ENCODE results near the gene EEIG1.
A peak's percentile ranks its signal among the peaks of the same experiment; 100 is the strongest.
"Not testable (repeated sequence)": the region's sequence is repeated elsewhere in the genome, so short reads cannot be mapped to it uniquely, and the experiment has no call there.

The EEIG1 gene

GRCh38 chr9:127980706-127981558 lies at the start of gene EEIG1:
TSS of gene EEIG1 (minus strand) at chr9:127980989. CDS start at chr9:127980137, 852 bp downstream.
- DNase-seq: peak; percentile 57

- DNase-seq: no peak
Observed at GRCh38 chr9:128027705-128028104, 46.9 kb upstream of the EEIG1 start.

GRCh38 chr9:128026773-128027541 lies 46.2 kb upstream of the EEIG1 start:
- DNase-seq: no peak

GRCh38 chr9:128026255-128026772 lies 45.5 kb upstream of the EEIG1 start:
- DNase-seq: no peak

- DNase-seq: no peak
Observed at GRCh38 chr9:128025736-128026135, 44.9 kb upstream of the EEIG1 start.

- no peak for DNase-seq
Observed at GRCh38 chr9:128024761-128025308, 44.0 kb upstream of the EEIG1 start.

GRCh38 chr9:128023671-128024070 lies 42.9 kb upstream of the EEIG1 start:
- not testable (repeated sequence) for DNase-seq

- DNase-seq: no peak
Observed at GRCh38 chr9:128022886-128023285, 42.1 kb upstream of the EEIG1 start.

- DNase-seq: no peak
Observed at GRCh38 chr9:128021098-128021497, 40.3 kb upstream of the EEIG1 start.

- DNase-seq: no peak
Observed at GRCh38 chr9:128020692-128021091, 39.9 kb upstream of the EEIG1 start.

- no peak for DNase-seq
Observed at GRCh38 chr9:128015696-128016095, 34.9 kb upstream of the EEIG1 start.

- DNase-seq: no peak
Observed at GRCh38 chr9:128011071-128011817, 30.5 kb upstream of the EEIG1 start.

GRCh38 chr9:128009639-128010038 lies 28.9 kb upstream of the EEIG1 start:
- DNase-seq: no peak

GRCh38 chr9:128008171-128008570 lies 27.4 kb upstream of the EEIG1 start:
- DNase-seq: peak; percentile 66

GRCh38 chr9:128007566-128008138 lies 26.9 kb upstream of the EEIG1 start:
- DNase-seq: no peak

- DNase-seq: no peak
Observed at GRCh38 chr9:128006332-128006996, 25.7 kb upstream of the EEIG1 start.

GRCh38 chr9:128005923-128006322 lies 25.1 kb upstream of the EEIG1 start:
- no peak for DNase-seq

- DNase-seq: no peak
Observed at GRCh38 chr9:128003966-128004604, 23.3 kb upstream of the EEIG1 start.

- no peak for DNase-seq
Observed at GRCh38 chr9:128002959-128003358, 22.2 kb upstream of the EEIG1 start.

GRCh38 chr9:128001779-128002298 lies 21.1 kb upstream of the EEIG1 start:
- DNase-seq: no peak
